ENCODE measurements around the gene ATP5ME. TPM values are rescaled to one million over a fixed set of nuclear protein-coding genes. Genes with fewer than 3 reads are reported as not detected.

Gene ATP5ME
- total RNA-seq, 1 experiment from 2014 or later = 357 TPM

- no peaks in the 10 kb centered on the region for H3K4me1 ChIP-seq (ENCODE audit: low read length)
- no peaks in the 10 kb centered on the region for H3K27me3 ChIP-seq (ENCODE audit: low read length)
- H3K27ac ChIP-seq (ENCODE audit: low read length) = no peak overlapping the region
- H4K20me1 ChIP-seq (ENCODE audit: insufficient read depth, low read depth, low read length) = no peaks in the 10 kb centered on the region
- H3K9me2 ChIP-seq (replicated peaks; ENCODE audit: insufficient read depth, low read length) = no peaks in the 10 kb centered on the region
- no peak overlapping the region for H3K4me3 ChIP-seq (ENCODE audit: low read length)
- H2AFZ ChIP-seq (ENCODE audit: low read length) = no peak overlapping the region
- no peak overlapping the region for H3K4me2 ChIP-seq (ENCODE audit: low read depth, low read length, poor library complexity, severe bottlenecking)
- no peak overlapping the region for H3K9ac ChIP-seq (ENCODE audit: low read length)
- no peak for DNase-seq
- H3K9me3 ChIP-seq (ENCODE audit: low read length) = no peaks in the 10 kb centered on the region; the same call in 1 of the 2 replicates
- H3K79me2 ChIP-seq (ENCODE audit: low read length) = no peaks in the 10 kb centered on the region
- no peaks in the 10 kb centered on the region for H3K36me3 ChIP-seq (ENCODE audit: insufficient read depth, low read length)
Observed at GRCh38 chr4:633976-634598, 40.0 kb downstream of the ATP5ME start.

DNA sequence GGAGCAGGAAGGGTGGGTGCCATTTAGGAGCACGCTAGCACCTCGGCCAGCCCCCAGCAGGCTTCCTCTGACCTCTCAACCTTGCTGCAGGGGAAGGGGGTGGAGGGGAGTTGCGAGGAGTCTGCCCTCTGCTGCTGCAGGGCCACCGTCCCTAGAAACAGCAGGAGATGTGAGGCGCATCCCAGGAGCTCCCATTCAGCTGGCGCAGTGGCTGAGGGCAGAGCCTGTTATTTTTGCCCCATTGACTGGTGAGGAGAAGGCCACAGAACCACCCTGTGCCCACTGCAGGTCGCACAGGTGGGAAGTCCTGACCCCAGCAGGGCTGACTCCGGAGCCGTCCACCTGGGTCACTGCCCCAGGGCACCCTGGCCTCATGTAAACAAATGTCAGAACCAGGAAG is 40.7 kb downstream of the ATP5ME start:
- no peak for DNase-seq
- H3K27me3 ChIP-seq (ENCODE audit: low read length) = no peaks in the 10 kb centered on the region
- no peak overlapping the region for H3K27ac ChIP-seq (ENCODE audit: low read length)
- H4K20me1 ChIP-seq (ENCODE audit: insufficient read depth, low read depth, low read length) = no peaks in the 10 kb centered on the region
- no peaks in the 10 kb centered on the region for H3K4me1 ChIP-seq (ENCODE audit: low read length)
- H3K9me2 ChIP-seq (replicated peaks; ENCODE audit: insufficient read depth, low read length) = no peaks in the 10 kb centered on the region
- H3K36me3 ChIP-seq (ENCODE audit: insufficient read depth, low read length) = no peaks in the 10 kb centered on the region
- no peak overlapping the region for H3K4me3 ChIP-seq (ENCODE audit: low read length)
- H3K4me2 ChIP-seq (ENCODE audit: low read depth, low read length, poor library complexity, severe bottlenecking) = no peak overlapping the region
- no peaks in the 10 kb centered on the region for H3K79me2 ChIP-seq (ENCODE audit: low read length)
- no peak overlapping the region for H2AFZ ChIP-seq (ENCODE audit: low read length)
- H3K9me3 ChIP-seq (ENCODE audit: low read length) = no peaks in the 10 kb centered on the region; the same call in 1 of the 2 replicates
- H3K9ac ChIP-seq (ENCODE audit: low read length) = no peak overlapping the region

DNA sequence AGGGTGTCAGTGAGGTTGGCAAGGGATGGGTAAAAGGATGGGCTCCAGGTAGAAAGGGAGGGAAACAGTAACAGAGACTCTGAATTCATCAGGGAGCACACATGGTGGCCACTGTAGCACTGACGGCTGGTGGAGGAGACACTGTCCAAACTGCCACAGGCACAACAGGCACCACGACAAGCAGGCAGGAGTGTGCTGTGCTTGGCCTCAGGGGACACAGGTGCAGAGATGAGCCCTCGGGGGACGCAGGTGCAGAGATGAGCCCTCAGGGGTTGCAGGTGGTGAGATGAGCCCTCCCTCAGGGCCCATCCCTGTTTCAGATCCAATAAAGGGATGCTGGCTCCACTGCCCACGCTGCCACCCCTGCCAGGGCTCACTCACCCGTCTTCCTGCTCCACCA is 41.1 kb downstream of the ATP5ME start:
- Histone ChIP-seq H3K27ac (ENCODE audit: low read length) (no peak overlapping the region), H4K20me1 (ENCODE audit: insufficient read depth, low read depth, low read length) (no peaks in the 10 kb centered on the region), H2AFZ (ENCODE audit: low read length) (no peak overlapping the region), H3K9ac (ENCODE audit: low read length) (no peak overlapping the region), H3K79me2 (ENCODE audit: low read length) (no peaks in the 10 kb centered on the region), H3K4me1 (ENCODE audit: low read length) (no peaks in the 10 kb centered on the region), H3K4me2 (ENCODE audit: low read depth, low read length, poor library complexity, severe bottlenecking) (no peak overlapping the region), H3K9me2 (replicated peaks; ENCODE audit: insufficient read depth, low read length) (no peaks in the 10 kb centered on the region), H3K36me3 (ENCODE audit: insufficient read depth, low read length) (no peaks in the 10 kb centered on the region), H3K27me3 (ENCODE audit: low read length) (no peaks in the 10 kb centered on the region), H3K4me3 (ENCODE audit: low read length) (no peak overlapping the region), H3K9me3 (ENCODE audit: low read length) (no peaks in the 10 kb centered on the region; the same call in 1 of the 2 replicates)
- no peak for DNase-seq

GRCh38 chr4:632196-632790 is 41.8 kb downstream of the ATP5ME start:
- H3K4me1 ChIP-seq (ENCODE audit: low read length) = no peaks in the 10 kb centered on the region

DNA sequence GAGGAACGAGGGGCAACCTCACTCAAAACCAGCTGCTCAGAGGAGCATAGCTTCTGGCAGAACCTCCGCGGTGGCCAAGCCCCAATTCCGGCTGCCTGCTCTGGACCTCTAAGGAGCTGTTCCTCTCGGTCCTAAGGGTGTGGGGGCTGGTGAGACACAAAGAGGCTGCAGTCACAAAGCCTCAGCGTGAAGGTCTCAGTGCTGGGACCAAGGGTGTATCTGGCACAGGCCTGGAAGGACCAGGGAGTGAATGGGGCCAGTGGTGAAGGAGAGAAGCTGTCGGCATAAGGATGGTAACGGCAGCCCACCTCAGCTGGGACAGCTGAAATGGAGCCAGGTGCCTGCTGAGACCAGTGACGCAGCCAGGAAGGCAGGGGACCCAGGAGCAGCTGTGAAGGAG is 43.4 kb downstream of the ATP5ME start:
- no peak overlapping the region for H3K4me2 ChIP-seq (ENCODE audit: low read depth, low read length, poor library complexity, severe bottlenecking)
- no peaks in the 10 kb centered on the region for H3K4me1 ChIP-seq (ENCODE audit: low read length)
- no peaks in the 10 kb centered on the region for H4K20me1 ChIP-seq (ENCODE audit: insufficient read depth, low read depth, low read length)
- H3K27me3 ChIP-seq (ENCODE audit: low read length) = no peaks in the 10 kb centered on the region
- no peak overlapping the region for H2AFZ ChIP-seq (ENCODE audit: low read length)
- no peak overlapping the region for H3K4me3 ChIP-seq (ENCODE audit: low read length)
- H3K27ac ChIP-seq (ENCODE audit: low read length) = no peak overlapping the region
- no peaks in the 10 kb centered on the region for H3K36me3 ChIP-seq (ENCODE audit: insufficient read depth, low read length)
- no peaks in the 10 kb centered on the region for H3K9me2 ChIP-seq (replicated peaks; ENCODE audit: insufficient read depth, low read length)
- no peaks in the 10 kb centered on the region for H3K79me2 ChIP-seq (ENCODE audit: low read length)
- no peaks in the 10 kb centered on the region; the same call in 1 of the 2 replicates for H3K9me3 ChIP-seq (ENCODE audit: low read length)
- DNase-seq = no peak
- no peak overlapping the region for H3K9ac ChIP-seq (ENCODE audit: low read length)

More at GRCh38 chr4:632196-632790, 41.8 kb downstream of the ATP5ME start:
- no peak for DNase-seq
- no peaks in the 10 kb centered on the region for H3K9me2 ChIP-seq (replicated peaks; ENCODE audit: insufficient read depth, low read length)
- no peaks in the 10 kb centered on the region for H3K27me3 ChIP-seq (ENCODE audit: low read length)
- no peak overlapping the region for H3K4me2 ChIP-seq (ENCODE audit: low read depth, low read length, poor library complexity, severe bottlenecking)
- H3K9me3 ChIP-seq (ENCODE audit: low read length) = no peaks in the 10 kb centered on the region; the same call in 1 of the 2 replicates
- H3K9ac ChIP-seq (ENCODE audit: low read length) = no peak overlapping the region
- no peak overlapping the region for H3K27ac ChIP-seq (ENCODE audit: low read length)
- no peak overlapping the region for H3K4me3 ChIP-seq (ENCODE audit: low read length)
- no peaks in the 10 kb centered on the region for H3K79me2 ChIP-seq (ENCODE audit: low read length)
- H4K20me1 ChIP-seq (ENCODE audit: insufficient read depth, low read depth, low read length) = no peaks in the 10 kb centered on the region
- H2AFZ ChIP-seq (ENCODE audit: low read length) = no peak overlapping the region
- H3K36me3 ChIP-seq (ENCODE audit: insufficient read depth, low read length) = no peaks in the 10 kb centered on the region

DNA sequence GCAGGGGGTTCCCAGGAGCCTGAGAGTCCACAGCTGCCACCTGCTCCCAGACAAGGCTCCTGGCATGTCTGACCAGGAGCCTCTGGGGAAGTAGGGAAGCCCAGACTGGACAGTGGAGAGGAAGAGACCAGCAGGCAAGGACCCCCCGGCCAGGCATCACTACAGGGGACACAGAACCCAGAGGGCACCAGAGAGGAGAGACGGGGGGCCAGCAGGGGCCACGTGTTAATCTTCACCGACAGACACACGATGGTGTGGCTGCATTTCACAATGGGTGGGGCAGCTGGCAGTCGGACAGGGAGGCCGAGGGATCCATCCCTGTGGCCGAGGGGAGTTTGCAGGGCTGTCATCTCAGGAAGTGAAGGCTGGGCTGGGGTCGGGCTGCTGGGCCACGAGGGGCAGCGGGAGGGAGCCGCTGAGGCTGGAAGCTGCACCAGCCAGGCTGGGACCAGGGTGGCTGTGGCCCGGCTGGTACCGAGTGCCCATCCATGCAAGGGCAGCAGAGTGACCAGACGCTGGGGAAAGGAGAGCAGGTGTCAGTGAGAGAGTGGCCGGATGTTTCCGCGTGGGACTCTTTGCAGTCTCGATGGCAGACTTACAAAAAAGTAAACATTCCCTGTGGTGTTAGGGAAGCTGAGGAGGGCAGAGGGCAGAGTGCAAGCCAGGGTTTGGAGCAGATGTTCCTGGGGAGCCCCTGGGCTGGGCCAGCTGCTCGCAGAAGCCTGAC is 44.0 kb downstream of the ATP5ME start:
- Histone ChIP-seq H2AFZ (ENCODE audit: low read length) (no peak overlapping the region), H3K27ac (ENCODE audit: low read length) (no peak overlapping the region), H3K4me3 (ENCODE audit: low read length) (no peak overlapping the region), H3K9me2 (replicated peaks; ENCODE audit: insufficient read depth, low read length) (no peaks in the 10 kb centered on the region), H3K4me2 (ENCODE audit: low read depth, low read length, poor library complexity, severe bottlenecking) (no peak overlapping the region), H3K9ac (ENCODE audit: low read length) (no peak overlapping the region), H4K20me1 (ENCODE audit: insufficient read depth, low read depth, low read length) (no peaks in the 10 kb centered on the region), H3K27me3 (ENCODE audit: low read length) (no peaks in the 10 kb centered on the region), H3K4me1 (ENCODE audit: low read length) (no peaks in the 10 kb centered on the region), H3K79me2 (ENCODE audit: low read length) (no peaks in the 10 kb centered on the region), H3K9me3 (ENCODE audit: low read length) (no peaks in the 10 kb centered on the region; the same call in 1 of the 2 replicates), H3K36me3 (ENCODE audit: insufficient read depth, low read length) (no peaks in the 10 kb centered on the region)
- no peak for DNase-seq

GRCh38 chr4:629636-629914 is 44.5 kb downstream of the ATP5ME start:
- no peaks in the 10 kb centered on the region for H3K36me3 ChIP-seq (ENCODE audit: insufficient read depth, low read length)
- DNase-seq = no peak
- no peak overlapping the region for H3K27ac ChIP-seq (ENCODE audit: low read length)
- H4K20me1 ChIP-seq (ENCODE audit: insufficient read depth, low read depth, low read length) = no peaks in the 10 kb centered on the region
- no peaks in the 10 kb centered on the region for H3K27me3 ChIP-seq (ENCODE audit: low read length)
- no peak overlapping the region for H2AFZ ChIP-seq (ENCODE audit: low read length)
- H3K4me1 ChIP-seq (ENCODE audit: low read length) = no peaks in the 10 kb centered on the region
- no peak overlapping the region for H3K4me2 ChIP-seq (ENCODE audit: low read depth, low read length, poor library complexity, severe bottlenecking)
- H3K9me3 ChIP-seq (ENCODE audit: low read length) = no peaks in the 10 kb centered on the region; the same call in 1 of the 2 replicates
- no peaks in the 10 kb centered on the region for H3K9me2 ChIP-seq (replicated peaks; ENCODE audit: insufficient read depth, low read length)
- no peak overlapping the region for H3K4me3 ChIP-seq (ENCODE audit: low read length)
- H3K9ac ChIP-seq (ENCODE audit: low read length) = no peak overlapping the region
- no peaks in the 10 kb centered on the region for H3K79me2 ChIP-seq (ENCODE audit: low read length)

DNA sequence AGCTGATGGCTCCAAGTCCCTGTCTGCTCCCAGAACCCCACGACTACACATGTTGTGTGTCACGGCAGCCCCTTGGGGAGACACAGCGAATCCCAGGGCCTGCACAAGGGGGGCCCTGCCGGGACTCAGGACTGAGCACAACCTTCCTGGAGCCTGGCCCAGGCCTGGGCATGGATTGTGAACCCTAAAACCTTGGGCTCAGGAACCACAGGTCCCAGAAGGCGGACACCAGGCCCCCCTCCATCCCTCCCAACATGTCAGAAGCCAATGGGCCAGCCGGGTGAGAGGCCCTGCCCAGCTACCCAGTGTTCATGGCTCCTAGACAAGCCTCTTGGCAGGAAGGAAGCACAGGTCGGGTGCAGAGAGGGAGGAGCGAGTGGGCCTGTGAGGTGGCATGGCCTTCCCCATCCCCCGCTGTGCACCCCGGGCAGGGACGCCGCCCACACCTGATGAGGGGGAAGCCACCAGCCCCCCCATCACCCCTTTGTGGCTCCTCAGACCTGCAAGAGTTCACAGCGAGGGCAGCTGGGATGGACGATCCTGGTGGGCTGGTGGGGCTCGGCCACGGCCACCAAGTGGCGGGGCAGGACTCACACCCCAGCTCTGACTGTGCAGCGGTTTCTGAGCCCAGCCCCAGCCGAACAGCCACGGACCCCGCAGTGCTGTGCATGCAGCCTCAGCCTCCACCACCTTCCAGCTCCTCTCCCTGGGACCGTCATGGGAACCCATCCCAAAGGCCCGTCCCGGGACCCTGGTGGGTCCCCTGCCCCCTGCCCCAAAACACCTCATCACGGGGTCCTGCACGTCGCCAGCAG is 45.0 kb downstream of the ATP5ME start:
- H3K27me3 ChIP-seq (ENCODE audit: low read length) = no peaks in the 10 kb centered on the region
- no peaks in the 10 kb centered on the region for H3K9me2 ChIP-seq (replicated peaks; ENCODE audit: insufficient read depth, low read length)
- no peaks in the 10 kb centered on the region; the same call in 1 of the 2 replicates for H3K9me3 ChIP-seq (ENCODE audit: low read length)

More for the DNA sequence above, 45.0 kb downstream of the ATP5ME start:
- Histone ChIP-seq H3K36me3 (ENCODE audit: insufficient read depth, low read length) (no peaks in the 10 kb centered on the region), H3K4me3 (ENCODE audit: low read length) (no peak overlapping the region), H4K20me1 (ENCODE audit: insufficient read depth, low read depth, low read length) (no peaks in the 10 kb centered on the region), H3K4me2 (ENCODE audit: low read depth, low read length, poor library complexity, severe bottlenecking) (no peak overlapping the region), H3K27ac (ENCODE audit: low read length) (no peak overlapping the region), H2AFZ (ENCODE audit: low read length) (no peak overlapping the region), H3K9ac (ENCODE audit: low read length) (no peak overlapping the region), H3K4me1 (ENCODE audit: low read length) (no peaks in the 10 kb centered on the region), H3K79me2 (ENCODE audit: low read length) (no peaks in the 10 kb centered on the region)
- DNase-seq = no peak

All from Karpas-422 (cell line).